NCI-H1930 (cell line): Measurements from ENCODE around the gene CPXM2.

Source experiments
- DNase-seq, 2 experiments: peaks; one replicate each; lab custom pipeline; 2025; lab: John Stamatoyannopoulos, UW

Gene CPXM2

GRCh38 chr10:123891144-123892071 is at the start of gene CPXM2:
TSS of gene CPXM2 (minus strand) at chr10:123891807. CDS start at chr10:123891659, 148 bp downstream.
- DNase-seq = no peak

GRCh38 chr10:123939591-123939990 is 48.0 kb upstream of the CPXM2 start:
- DNase-seq = no peak

GRCh38 chr10:123938890-123939289 is 47.3 kb upstream of the CPXM2 start:
- DNase-seq = no peak

GRCh38 chr10:123936426-123936825 is 44.8 kb upstream of the CPXM2 start:
- no peak for DNase-seq

GRCh38 chr10:123935680-123936079 is 44.1 kb upstream of the CPXM2 start:
- no peak for DNase-seq

GRCh38 chr10:123934846-123935245 is 43.2 kb upstream of the CPXM2 start:
- DNase-seq = no peak

GRCh38 chr10:123930340-123931001 is 38.9 kb upstream of the CPXM2 start:
- no peak for DNase-seq

GRCh38 chr10:123929791-123930190 is 38.2 kb upstream of the CPXM2 start:
- no peak for DNase-seq

GRCh38 chr10:123928427-123928826 is 36.8 kb upstream of the CPXM2 start:
- no peak for DNase-seq

GRCh38 chr10:123926401-123927264 is 35.0 kb upstream of the CPXM2 start:
- no peak for DNase-seq

- DNase-seq = no peak
Measured at GRCh38 chr10:123922126-123922525, 30.5 kb upstream of the CPXM2 start.

GRCh38 chr10:123916775-123917174 is 25.2 kb upstream of the CPXM2 start:
- DNase-seq = no peak

- DNase-seq = no peak
Measured at GRCh38 chr10:123913688-123914268, 22.2 kb upstream of the CPXM2 start.

GRCh38 chr10:123912871-123913270 is 21.3 kb upstream of the CPXM2 start:
- DNase-seq = no peak

- no peak for DNase-seq
Measured at GRCh38 chr10:123912466-123912865, 20.9 kb upstream of the CPXM2 start.

GRCh38 chr10:123911866-123912265 is 20.3 kb upstream of the CPXM2 start:
- no peak for DNase-seq

- DNase-seq = no peak
Measured at GRCh38 chr10:123909866-123910265, 18.3 kb upstream of the CPXM2 start.

- DNase-seq = no peak
Measured at GRCh38 chr10:123909426-123909825, 17.8 kb upstream of the CPXM2 start.

GRCh38 chr10:123908379-123908778 is 16.8 kb upstream of the CPXM2 start:
- no peak for DNase-seq

- no peak for DNase-seq
Measured at GRCh38 chr10:123906884-123907652, 15.5 kb upstream of the CPXM2 start.

GRCh38 chr10:123906296-123906695 is 14.7 kb upstream of the CPXM2 start:
- no peak for DNase-seq
